H1 (cell line): ENCODE data around the gene PLA2G4A.

Experiments
- ATF2 ChIP-seq: IDR thresholded peaks from 2 replicates; pipeline ENCODE4 v1.6.1; 2012; ENCODE audit warnings: low read length, inconsistent platforms
- ATF3 ChIP-seq: IDR thresholded peaks from 2 replicates; pipeline ENCODE4 v1.6.1; 2011; ENCODE audit warnings: low read depth, mild to moderate bottlenecking, low read length; ENCODE audit not compliant: insufficient read depth
- BACH1 ChIP-seq: IDR thresholded peaks from 2 replicates; pipeline ENCODE4 v1.6.1; 2012; ENCODE audit warnings: low read length, improper control_type of control experiment
- BCL11A ChIP-seq, 2 experiments: IDR thresholded peaks; one replicate each; pipeline ENCODE4 v1.6.1; 2011; ENCODE audit warnings: low read depth in 2 of 2, low read length in 2 of 2, mild to moderate bottlenecking in 2 of 2
- CTCF ChIP-seq, 3 experiments: IDR thresholded peaks; 1 replicate in 2 of 3; 2 replicates in 1 of 3; pipeline versions ENCODE4 v1.5.1 to v1.6.1; 2011; ENCODE audit warnings: low read length in 3 of 3, mild to moderate bottlenecking in 3 of 3, inconsistent platforms in 2 of 3, low read depth in 1 of 3, moderate library complexity in 1 of 3; ENCODE audit not compliant: insufficient read depth in 1 of 3; ENCODE audit errors: control extremely low read depth in 1 of 3
- EZH2 ChIP-seq: fragments of 200-600 bp; sonication (generic); IDR thresholded peaks from 2 replicates; pipeline ENCODE4 v1.7.1; 2012; ENCODE audit warnings: low read depth, mild to moderate bottlenecking, moderate library complexity, low read length, inconsistent platforms; ENCODE audit not compliant: severe bottlenecking
- KDM5A ChIP-seq: fragments of 200-600 bp; IDR thresholded peaks from 2 replicates; pipeline ENCODE4 v1.7.1; 2012; ENCODE audit warnings: mild to moderate bottlenecking, low read length, inconsistent platforms, mixed read lengths
- POLR2A ChIP-seq, 2 experiments: IDR thresholded peaks; 1 replicate in 1 of 2; 2 replicates in 1 of 2; pipeline ENCODE4 v1.6.1; 2011; ENCODE audit warnings: low read depth in 2 of 2, low read length in 2 of 2, mild to moderate bottlenecking in 2 of 2; ENCODE audit errors: control extremely low read depth in 1 of 2
- RNF2 ChIP-seq: fragments of 200-900, 300-1000 bp; sonication (generic); IDR thresholded peaks from 2 replicates; pipeline ENCODE4 v1.7.1; 2016; ENCODE audit warnings: borderline replicate concordance, low read depth, mild to moderate bottlenecking, antibody characterized with exemption, low read length; ENCODE audit not compliant: poor library complexity, severe bottlenecking; ENCODE audit errors: missing control alignments
- SUZ12 ChIP-seq: fragments of 200-600 bp; sonication (generic); IDR thresholded peaks from 2 replicates; pipeline ENCODE4 v1.6.1; 2012; ENCODE audit warnings: mild to moderate bottlenecking, inconsistent platforms, low read length, moderate library complexity, mixed read lengths

- TF ChIP-seq POLR2A (IDR thresholded peaks at IDR 0.05; ENCODE audit: control extremely low read depth in 1 of 2, low read depth in 2 of 2, low read length in 2 of 2) = no peak
- no peak for TF ChIP-seq ATF2
- TF ChIP-seq SUZ12 = no peak
- TF ChIP-seq EZH2 = no peak
- no peak for TF ChIP-seq RNF2
- TF ChIP-seq CTCF (IDR thresholded peaks at IDR 0.05; ENCODE audit: control extremely low read depth in 1 of 3, insufficient read depth in 1 of 3, low read depth in 1 of 3, low read length in 3 of 3) = no peak
- no peak for TF ChIP-seq BACH1
- no peak for TF ChIP-seq KDM5A
- no peak for TF ChIP-seq BCL11A (IDR thresholded peaks at IDR 0.05; ENCODE audit: low read depth in 2 of 2, low read length in 2 of 2)
- no peak for TF ChIP-seq ATF3
Observed at GRCh38 chr1:186845576-186846210, 16.9 kb downstream of the PLA2G4A start.
